ENCODE data around the gene KCTD17.

KCTD17 gene

DNA sequence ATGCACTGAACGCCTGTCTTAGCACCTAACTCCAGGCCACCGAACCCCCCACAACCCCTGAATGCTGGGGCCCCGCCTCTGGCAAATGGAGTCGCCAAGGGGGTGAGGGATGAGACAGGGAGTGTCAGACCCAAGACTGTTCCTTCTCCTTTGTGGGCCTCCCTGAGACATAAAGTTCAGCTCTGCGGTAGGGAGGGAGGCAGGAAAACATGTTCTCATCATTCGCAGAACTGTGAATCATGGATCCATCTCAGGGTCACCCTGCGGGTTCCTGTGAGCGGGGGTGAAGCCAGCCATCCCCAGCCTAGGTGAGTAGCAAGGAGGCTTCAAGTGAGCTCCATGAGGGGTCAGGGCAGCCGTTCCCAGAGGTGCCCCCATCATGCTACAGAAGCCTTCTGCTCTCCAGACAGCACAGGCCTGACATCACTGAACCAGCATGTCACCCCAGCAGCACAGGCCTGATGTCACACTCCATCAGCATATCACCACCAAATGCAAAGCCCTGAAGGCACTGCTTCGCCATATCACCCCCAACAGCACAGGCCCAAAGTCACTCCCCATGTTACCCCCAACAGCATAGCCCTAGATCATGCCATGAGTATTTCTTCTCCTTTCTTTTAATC, 30.8 kb downstream of the KCTD17 start:
- Mint-ChIP-seq H3K27me3 (no peaks in the 10 kb centered on the region), H3K9me3 (no peaks in the 10 kb centered on the region), H3K4me3 (peak overlapping the region; percentile 9), H3K27ac (peak overlapping the region; percentile 99), H3K4me1 (ENCODE audit: low read depth) (peaks cover 66% of the 10 kb centered on the region), H3K36me3 (ENCODE audit: low read depth) (peaks cover 2% of the 10 kb centered on the region)
- DNase-seq: peak; percentile 57

DNA sequence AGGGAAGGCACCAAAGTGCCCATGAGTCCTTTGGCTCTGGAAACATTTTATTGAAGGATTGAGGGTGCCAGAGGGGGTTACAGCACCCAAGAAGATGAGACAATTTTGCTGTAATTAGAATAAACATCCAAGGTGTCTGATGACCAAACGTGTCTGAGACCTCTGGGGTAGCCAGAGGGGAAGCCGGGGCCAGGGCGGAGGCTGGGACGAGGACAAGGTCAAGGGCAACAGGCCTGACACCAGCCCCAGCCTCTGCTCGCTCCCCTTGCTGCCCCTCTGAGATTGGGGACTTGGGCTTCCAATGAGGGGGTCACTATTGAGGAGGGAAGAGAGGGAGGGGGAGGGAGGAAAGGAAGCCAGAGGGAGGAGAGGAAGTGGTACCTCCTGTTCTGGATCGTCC, 32.4 kb downstream of the KCTD17 start:
- Mint-ChIP-seq H3K36me3 (ENCODE audit: low read depth) (peaks cover 2% of the 10 kb centered on the region), H3K27ac (peak overlapping the region; percentile 99), H3K27me3 (no peaks in the 10 kb centered on the region), H3K4me3 (no peak overlapping the region), H3K4me1 (ENCODE audit: low read depth) (peaks cover 68% of the 10 kb centered on the region), H3K9me3 (no peaks in the 10 kb centered on the region)
- DNase-seq: no peak

DNA sequence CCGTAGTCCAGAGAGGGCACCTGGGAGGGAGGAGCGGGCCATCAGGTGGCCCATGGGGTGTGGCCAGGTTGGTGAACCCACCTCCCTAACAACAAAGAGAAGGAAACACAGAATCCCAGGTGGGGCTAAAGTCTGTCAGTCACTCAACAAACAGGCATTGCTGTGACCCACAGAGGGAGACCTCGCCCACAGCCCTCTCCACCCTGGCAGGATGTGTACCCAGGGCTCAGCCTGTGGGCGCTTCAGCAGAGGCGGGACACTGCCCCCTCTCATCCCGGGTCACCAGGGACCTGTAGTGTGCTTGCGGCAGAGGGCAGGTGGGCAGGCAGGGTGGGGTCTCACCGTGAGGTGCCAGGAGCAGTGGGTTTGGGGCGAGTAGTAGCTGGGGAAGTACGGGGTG, 32.8 kb downstream of the KCTD17 start:
- no peak for DNase-seq
- Mint-ChIP-seq H3K36me3 (ENCODE audit: low read depth) (peaks cover 2% of the 10 kb centered on the region), H3K4me3 (no peak overlapping the region), H3K27ac (peak overlapping the region; percentile 29), H3K9me3 (no peaks in the 10 kb centered on the region), H3K4me1 (ENCODE audit: low read depth) (peaks cover 65% of the 10 kb centered on the region), H3K27me3 (no peaks in the 10 kb centered on the region)

DNA sequence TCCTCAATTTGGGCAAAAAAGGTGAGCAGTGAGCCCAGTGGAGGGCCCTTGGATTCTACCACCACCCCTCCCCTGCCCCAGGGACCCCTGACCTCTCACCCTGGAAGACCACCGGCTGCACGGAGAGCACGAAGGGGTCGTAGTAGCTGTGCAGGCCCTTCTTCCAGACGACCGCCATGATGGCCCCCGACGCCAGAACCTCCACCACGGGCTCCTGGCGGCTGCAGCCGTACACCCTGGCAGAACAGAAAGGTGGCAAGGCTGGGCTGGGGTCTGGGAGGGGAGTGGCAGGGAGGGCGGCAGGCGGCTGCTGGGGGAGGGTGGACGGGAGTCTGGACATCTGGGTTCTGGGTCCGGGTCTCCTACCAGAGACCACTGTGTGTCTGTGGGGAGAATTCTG, 34.6 kb downstream of the KCTD17 start:
- Mint-ChIP-seq H3K36me3 (ENCODE audit: low read depth) (peaks cover 2% of the 10 kb centered on the region), H3K27me3 (no peaks in the 10 kb centered on the region), H3K4me1 (ENCODE audit: low read depth) (peaks cover 47% of the 10 kb centered on the region), H3K9me3 (no peaks in the 10 kb centered on the region), H3K27ac (no peak overlapping the region), H3K4me3 (no peak overlapping the region)
- no peak for DNase-seq

DNA sequence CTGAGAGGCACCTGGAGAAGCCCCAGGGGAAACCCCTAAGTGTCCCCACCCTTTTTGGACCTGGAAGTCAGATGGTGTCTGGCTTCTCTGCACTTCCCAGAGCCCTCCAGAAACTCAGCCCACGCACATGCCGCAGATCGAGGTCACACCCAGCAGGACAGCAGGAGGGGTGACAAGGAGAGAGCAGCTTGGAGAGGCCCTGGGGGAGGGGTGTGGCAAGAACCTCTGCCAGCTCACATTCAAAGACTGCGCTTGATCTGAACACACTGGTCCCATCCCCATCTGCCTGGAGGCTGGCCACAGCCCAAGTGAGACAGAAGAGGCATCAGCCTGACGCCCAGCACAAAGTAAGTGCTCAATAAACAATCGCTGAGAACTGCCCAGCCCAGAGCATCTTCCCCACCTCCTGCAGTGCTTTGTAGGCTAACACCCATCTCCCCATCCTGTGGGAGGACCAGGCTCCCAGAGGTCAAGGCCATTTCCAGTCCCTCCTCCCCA, 36.6 kb downstream of the KCTD17 start:
- peak overlapping the region; percentile 72 for H3K27ac Mint-ChIP-seq

DNA sequence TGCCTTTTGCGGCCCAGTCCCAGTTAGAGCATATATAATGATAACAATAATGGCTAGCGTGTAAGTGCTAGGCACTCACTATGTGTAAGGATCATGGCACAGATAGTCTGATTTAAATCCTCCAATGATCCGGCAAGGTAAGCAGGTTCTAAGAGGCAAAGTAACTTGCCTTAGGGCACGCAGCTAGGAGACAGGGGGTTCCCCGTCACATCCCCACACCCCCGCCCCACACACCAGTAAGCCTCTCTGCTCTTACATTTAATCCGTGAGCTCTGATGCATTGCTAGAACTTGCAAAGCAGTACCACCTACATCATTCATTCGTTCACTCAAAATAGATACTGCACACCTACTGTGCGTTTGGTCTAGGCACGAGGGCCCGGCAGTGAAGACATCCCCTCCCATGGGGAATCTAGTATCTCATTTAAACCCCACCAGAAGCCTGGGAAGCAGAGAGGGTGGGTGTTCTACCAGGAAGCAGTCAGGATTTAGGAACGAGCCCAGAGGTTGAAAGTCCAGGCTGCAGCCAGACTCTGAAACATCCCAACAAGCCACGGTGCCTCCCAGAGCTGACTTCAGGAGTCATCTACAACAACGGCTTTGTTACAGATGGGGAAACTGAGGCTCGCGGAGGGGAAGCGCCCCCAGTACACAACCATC, 37.3 kb downstream of the KCTD17 start:
- Mint-ChIP-seq H3K4me1 (ENCODE audit: low read depth) (peaks cover 23% of the 10 kb centered on the region), H3K27me3 (no peaks in the 10 kb centered on the region), H3K27ac (peak overlapping the region; percentile 72), H3K9me3 (no peaks in the 10 kb centered on the region), H3K36me3 (ENCODE audit: low read depth) (no peaks in the 10 kb centered on the region), H3K4me3 (peak overlapping the region; percentile 67)
- DNase-seq: no peak

More for the DNA sequence above, 36.6 kb downstream of the KCTD17 start:
- H3K36me3 Mint-ChIP-seq (ENCODE audit: low read depth): peaks cover 2% of the 10 kb centered on the region
- no peaks in the 10 kb centered on the region for H3K27me3 Mint-ChIP-seq
- H3K4me3 Mint-ChIP-seq: peak overlapping the region; percentile 67
- peaks cover 30% of the 10 kb centered on the region for H3K4me1 Mint-ChIP-seq (ENCODE audit: low read depth)
- peak; percentile 49 for DNase-seq
- no peaks in the 10 kb centered on the region for H3K9me3 Mint-ChIP-seq

DNA sequence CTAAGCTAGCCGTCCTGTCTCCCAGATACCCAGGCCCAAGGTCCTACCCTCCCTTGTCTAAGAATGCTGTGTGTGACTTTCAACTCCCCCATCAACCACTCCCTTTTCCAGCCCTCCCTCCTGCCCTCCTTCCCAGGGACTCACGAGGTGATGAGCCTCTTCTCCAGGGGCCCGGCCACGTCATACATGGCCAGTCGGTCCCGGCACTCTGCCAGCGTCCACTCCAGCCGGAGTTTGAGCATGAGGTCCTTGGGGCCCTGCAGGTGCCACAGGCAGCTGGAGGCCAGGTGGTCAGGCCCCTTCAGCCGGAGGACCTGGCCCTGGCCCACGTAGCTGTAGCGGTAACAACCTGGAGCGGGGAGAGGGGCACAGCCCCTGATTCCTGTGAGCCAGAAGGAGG, 37.9 kb downstream of the KCTD17 start:
- Mint-ChIP-seq H3K9me3 (no peaks in the 10 kb centered on the region), H3K4me1 (ENCODE audit: low read depth) (peaks cover 25% of the 10 kb centered on the region), H3K27me3 (no peaks in the 10 kb centered on the region), H3K27ac (no peak overlapping the region), H3K36me3 (ENCODE audit: low read depth) (no peaks in the 10 kb centered on the region), H3K4me3 (no peak overlapping the region)
- DNase-seq: no peak

DNA sequence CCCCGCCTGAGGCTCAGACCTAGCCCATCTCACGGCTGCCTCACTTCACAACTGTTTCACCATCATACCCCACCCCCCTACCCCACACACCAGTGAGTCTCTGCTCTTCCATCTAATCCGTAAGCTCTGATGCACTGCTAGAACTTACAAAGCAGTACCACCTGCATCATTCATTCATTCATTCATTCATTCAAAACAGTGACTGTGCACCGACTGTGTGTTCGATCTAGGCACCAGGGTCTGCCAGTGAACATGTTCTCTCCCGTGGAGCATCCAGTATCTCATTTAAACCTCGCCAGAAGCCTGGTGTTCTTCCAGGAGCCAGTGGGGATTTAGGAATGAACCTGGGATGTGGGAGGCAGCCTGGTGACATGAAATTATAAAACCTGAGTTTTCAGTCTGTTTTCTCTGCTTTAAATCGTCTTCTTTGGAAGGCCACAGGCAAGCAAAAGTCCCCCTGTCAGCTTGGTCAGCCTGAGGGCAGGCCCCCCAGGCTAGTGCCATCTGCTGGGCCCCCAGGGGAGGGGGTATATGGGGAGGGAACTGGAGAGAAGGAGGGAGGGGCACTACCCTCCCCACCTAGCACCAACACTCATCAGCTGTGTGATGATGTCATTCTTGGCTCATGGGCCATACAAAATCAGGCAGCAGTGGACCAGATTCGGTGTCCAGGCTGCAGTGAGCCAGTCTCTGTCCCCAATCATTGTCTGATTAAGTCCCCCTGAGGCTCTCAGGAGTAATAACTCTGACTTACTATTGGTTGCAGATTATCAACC, 39.6 kb downstream of the KCTD17 start:
- peaks cover 39% of the 10 kb centered on the region for H3K4me1 Mint-ChIP-seq (ENCODE audit: low read depth)
- H3K27me3 Mint-ChIP-seq: peaks cover 1% of the 10 kb centered on the region
- no peak for DNase-seq
- H3K9me3 Mint-ChIP-seq: no peaks in the 10 kb centered on the region
- no peak overlapping the region for H3K27ac Mint-ChIP-seq
- H3K36me3 Mint-ChIP-seq (ENCODE audit: low read depth): no peaks in the 10 kb centered on the region
- H3K4me3 Mint-ChIP-seq: no peak overlapping the region

DNA sequence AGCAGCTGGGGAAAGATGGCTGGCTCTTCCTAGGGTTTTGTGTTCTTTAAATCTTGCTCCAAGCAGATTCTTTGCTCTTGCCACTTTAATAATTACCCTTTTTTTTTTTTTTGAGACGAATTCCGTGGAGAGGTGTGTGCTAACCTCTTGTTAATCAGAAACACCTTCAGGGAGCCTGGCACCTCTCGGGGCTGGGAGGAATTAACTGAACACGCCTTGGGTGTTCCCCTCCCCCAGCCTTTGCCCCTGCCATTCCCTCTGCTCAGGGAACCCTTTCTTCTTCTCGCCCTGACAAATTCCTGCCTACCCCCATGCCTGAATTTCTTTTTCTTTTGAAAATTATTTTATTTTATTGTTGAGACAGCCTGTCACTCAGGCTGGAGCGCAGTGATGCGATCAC, 40.5 kb downstream of the KCTD17 start:
- Mint-ChIP-seq H3K4me1 (ENCODE audit: low read depth) (peaks cover 43% of the 10 kb centered on the region), H3K27ac (peak overlapping the region; percentile 33), H3K4me3 (no peak overlapping the region), H3K27me3 (peaks cover 9% of the 10 kb centered on the region), H3K9me3 (no peaks in the 10 kb centered on the region), H3K36me3 (ENCODE audit: low read depth) (no peaks in the 10 kb centered on the region)
- DNase-seq: no peak

DNA sequence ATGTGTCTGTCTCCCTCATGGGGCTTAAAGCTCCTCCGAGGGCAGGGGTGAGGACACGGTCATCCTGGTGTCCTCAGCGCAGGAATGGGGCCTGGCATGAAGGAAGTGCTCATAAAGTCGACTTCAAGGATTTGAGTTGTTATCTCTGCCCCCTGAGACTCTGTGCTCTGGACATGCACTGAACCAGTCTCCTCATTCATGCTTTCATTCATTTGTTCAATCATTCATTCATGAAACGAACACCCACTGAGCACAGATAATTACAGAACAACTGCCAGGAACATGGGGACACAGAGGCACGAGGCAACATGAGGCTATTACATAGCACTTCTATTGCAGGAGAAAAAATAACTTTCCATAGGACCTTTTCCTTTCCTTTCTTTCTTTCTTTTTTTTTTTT, 41.5 kb downstream of the KCTD17 start:
- Mint-ChIP-seq H3K9me3 (no peaks in the 10 kb centered on the region), H3K27ac (no peak overlapping the region), H3K27me3 (peaks cover 11% of the 10 kb centered on the region), H3K4me3 (no peak overlapping the region), H3K4me1 (ENCODE audit: low read depth) (peaks cover 37% of the 10 kb centered on the region), H3K36me3 (ENCODE audit: low read depth) (no peaks in the 10 kb centered on the region)
- DNase-seq: no peak

DNA sequence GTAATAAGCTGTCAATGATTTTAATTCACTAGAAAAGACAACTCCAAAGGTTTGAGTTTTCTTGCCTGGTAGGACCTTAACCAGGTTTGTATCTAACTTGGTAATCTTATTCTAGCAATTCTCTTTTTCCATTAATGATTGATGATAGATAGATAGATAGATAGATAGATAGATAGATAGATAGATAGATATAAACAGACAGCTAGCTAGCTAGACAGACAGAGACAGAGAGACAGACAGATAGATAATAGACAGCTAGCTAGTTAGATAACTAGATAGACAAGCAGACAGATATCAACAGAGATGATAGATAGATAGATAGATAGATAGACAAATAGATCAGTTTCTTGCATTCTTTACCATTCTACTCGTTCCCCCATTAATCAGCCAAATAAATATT, 42.7 kb downstream of the KCTD17 start:
- no peak for DNase-seq
- Mint-ChIP-seq H3K4me3 (no peak overlapping the region), H3K9me3 (no peaks in the 10 kb centered on the region), H3K27ac (peak overlapping the region; percentile 81), H3K4me1 (ENCODE audit: low read depth) (peaks cover 35% of the 10 kb centered on the region), H3K36me3 (ENCODE audit: low read depth) (no peaks in the 10 kb centered on the region), H3K27me3 (peaks cover 11% of the 10 kb centered on the region)

DNA sequence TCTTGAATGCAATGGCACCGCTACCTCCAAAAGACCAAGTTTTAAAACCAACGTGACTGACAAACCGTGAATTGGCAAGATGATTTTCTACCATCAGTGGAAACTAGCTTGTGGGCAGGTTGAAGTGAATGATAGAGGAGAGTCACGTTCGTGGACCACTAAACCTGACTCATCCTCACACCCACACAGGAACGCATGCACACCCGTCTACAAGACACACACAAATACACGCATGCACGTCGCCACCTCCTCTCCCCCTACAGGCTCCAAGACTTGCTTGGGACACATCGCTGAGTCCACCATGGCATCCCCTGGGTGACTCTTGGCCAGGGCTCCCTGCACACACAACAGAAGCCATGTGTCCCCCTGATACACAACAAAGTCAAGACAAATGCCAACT, 43.6 kb downstream of the KCTD17 start:
- DNase-seq: peak; percentile 78
- H3K9me3 Mint-ChIP-seq: no peaks in the 10 kb centered on the region
- H3K4me3 Mint-ChIP-seq: peak overlapping the region; percentile 10
- H3K27me3 Mint-ChIP-seq: peaks cover 11% of the 10 kb centered on the region
- peak overlapping the region; percentile 81 for H3K27ac Mint-ChIP-seq
- H3K4me1 Mint-ChIP-seq (ENCODE audit: low read depth): peaks cover 39% of the 10 kb centered on the region
- no peaks in the 10 kb centered on the region for H3K36me3 Mint-ChIP-seq (ENCODE audit: low read depth)

DNA sequence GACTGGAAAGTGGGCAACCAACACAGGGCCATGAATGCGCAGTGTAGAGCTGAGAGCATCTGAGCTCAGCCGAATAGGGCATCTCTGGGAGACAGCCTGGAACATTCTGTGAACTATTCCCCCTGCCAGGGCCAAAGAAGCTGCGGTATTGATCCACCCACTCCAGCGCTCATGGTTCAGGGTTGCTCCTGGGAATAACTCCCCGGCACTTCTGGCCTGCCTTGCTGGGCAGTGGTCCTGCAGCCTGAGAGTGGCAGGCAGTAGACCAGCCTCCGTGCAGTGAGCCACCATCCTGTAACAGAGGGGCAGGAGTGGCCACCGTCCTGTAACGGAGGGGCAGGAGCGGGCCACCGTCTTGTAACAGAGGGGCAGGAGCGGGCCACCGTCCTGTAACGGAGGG, 45.8 kb downstream of the KCTD17 start:
- Mint-ChIP-seq H3K4me3 (no peak overlapping the region), H3K4me1 (ENCODE audit: low read depth) (peaks cover 43% of the 10 kb centered on the region), H3K27me3 (peaks cover 11% of the 10 kb centered on the region), H3K36me3 (ENCODE audit: low read depth) (no peaks in the 10 kb centered on the region), H3K9me3 (no peaks in the 10 kb centered on the region), H3K27ac (no peak overlapping the region)
- DNase-seq: no peak

DNA sequence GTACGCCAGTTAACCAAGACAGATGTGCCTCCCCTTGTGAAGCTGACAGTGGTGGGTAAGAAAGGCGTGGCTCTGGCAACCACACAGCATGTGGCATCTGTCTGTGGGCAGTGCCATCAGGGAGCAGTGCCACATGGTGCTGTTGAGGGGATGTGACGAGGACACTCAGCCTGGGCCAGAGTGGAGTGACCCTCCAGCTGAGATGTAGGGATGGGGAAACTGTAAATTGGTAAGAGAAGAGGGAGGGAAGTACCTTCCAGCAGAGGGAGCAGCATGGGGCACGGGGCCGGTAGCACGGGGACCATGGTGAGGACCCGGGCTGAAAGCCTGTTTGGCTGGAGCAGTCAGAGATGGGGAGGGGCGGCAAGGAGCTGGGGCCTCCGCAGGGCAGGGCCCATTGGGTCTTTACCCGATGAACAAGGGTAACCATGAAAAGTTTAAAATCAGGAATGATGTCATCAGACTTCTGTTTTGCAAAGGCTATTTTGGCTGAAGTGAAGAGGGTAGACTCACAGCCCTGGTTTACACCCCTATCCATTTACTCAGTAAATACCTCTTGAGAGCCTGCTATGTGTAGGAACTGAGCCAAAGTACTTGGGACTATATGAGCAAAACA, 47.5 kb downstream of the KCTD17 start:
- no peaks in the 10 kb centered on the region for H3K9me3 Mint-ChIP-seq
- H3K4me1 Mint-ChIP-seq (ENCODE audit: low read depth): peaks cover 41% of the 10 kb centered on the region
- H3K4me3 Mint-ChIP-seq: no peak overlapping the region
- no peak for DNase-seq
- peaks cover 11% of the 10 kb centered on the region for H3K27me3 Mint-ChIP-seq
- H3K27ac Mint-ChIP-seq: peak overlapping the region; percentile 8
- no peaks in the 10 kb centered on the region for H3K36me3 Mint-ChIP-seq (ENCODE audit: low read depth)

Data from activated T-cell treated with anti-CD3 and anti-CD28 coated beads, Interleukin-2, amount 50 U/mL, for 24 hours (primary cell).